Heart right ventricle (tissue), 16 donors: ENCODE data around the gene FTO. TPM values are rescaled to one million over a fixed set of nuclear protein-coding genes. Genes with fewer than 3 reads are reported as not detected.

Experiments used
- ATAC-seq, 8 donors: fragments of 200-7000 bp; cut with Tn5 transposase; one replicate each; pipeline ENCODE4 v1.9.1; 2020; ENCODE audit warnings: mild to moderate bottlenecking in 8 of 8, moderate library complexity in 8 of 8, moderate number of reproducible peaks in 1 of 8
- DNase-seq, 2 donors: peaks; one replicate each; pipeline ENCODE4 v3.0.0-alpha.2; 2020
- H3K27ac ChIP-seq, 10 donors: fragments of 200-600 bp; sonication (generic) in 2 of 10; one replicate each; pipeline versions ENCODE4 v1.5.0 to v1.8.0; 2020 to 2022; ENCODE audit warnings: mild to moderate bottlenecking in 3 of 10
- H3K27me3 ChIP-seq, 7 donors: fragments of 200-600 bp; one replicate each; pipeline ENCODE4 v1.8.0; 2021 to 2022; ENCODE audit warnings: mild to moderate bottlenecking in 2 of 7
- H3K36me3 ChIP-seq, 9 donors: fragments of 200-600 bp; sonication (generic) in 1 of 9; one replicate each; pipeline versions ENCODE4 v1.5.0 to v1.8.0; 2020 to 2022; ENCODE audit warnings: mild to moderate bottlenecking in 2 of 9
- H3K4me1 ChIP-seq, 9 donors: fragments of 200-600 bp; sonication (generic) in 1 of 9; one replicate each; pipeline versions ENCODE4 v1.5.0 to v1.8.0; 2020 to 2022; ENCODE audit warnings: mild to moderate bottlenecking in 4 of 9
- H3K4me3 ChIP-seq, 10 donors: fragments of 200-600 bp; sonication (generic) in 2 of 10; one replicate each; pipeline versions ENCODE4 v1.5.0 to v1.8.0; 2020 to 2022; ENCODE audit warnings: mild to moderate bottlenecking in 7 of 10, moderate library complexity in 2 of 10
- H3K9me3 ChIP-seq, 11 donors: fragments of 200-600 bp in 10 of 11; sonication (generic) in 2 of 11; one replicate each; pipeline versions ENCODE4 v1.5.0 to v1.8.0; 2013 to 2022; ENCODE audit warnings: mild to moderate bottlenecking in 2 of 11, control low read depth in 1 of 11, moderate library complexity in 1 of 11
- CTCF ChIP-seq, 9 donors: fragments of 200-600 bp; sonication (generic) in 2 of 9; IDR thresholded peaks; one replicate each; pipeline versions ENCODE4 v1.5.0 to v1.8.0; 2021 to 2022; ENCODE audit warnings: antibody characterized with exemption in 9 of 9, mild to moderate bottlenecking in 5 of 9, moderate library complexity in 1 of 9
- WGBS, 2 donors: extraction: QIAGEN DNeasy Blood & Tissue Kit; methylation state at CpG; one replicate each; pipeline ENCODE4 v1.1.7; 2013; ENCODE audit warnings: inconsistent platforms in 1 of 2; 5-methylcytosine and 5-hydroxymethylcytosine counted together
- intact Hi-C, 10 donors: fragments of 100-400 bp; cut with DNase I; formaldehyde crosslinking; loops; one replicate each; pipeline versions ENCODE4 v1.11.1 to v1.14.2; 2022
- polyA plus RNA-seq, 2 donors: library from polyadenylated mRNA; stranded (reverse); fragments of 200-250 nt; gene quantifications; one replicate each; pipeline ENCODE4 v1.2.3, GENCODE V29; 2013
- total RNA-seq, 10 donors: library from RNA; stranded (reverse); fragmentation: NEBNext Ultra II Directional in 3 of 10; extraction: Animal tissue kit (Norgen Biotek cat#: 25700) in 3 of 10; gene quantifications; one replicate each; pipeline versions ENCODE4 v1.2.1 to v1.2.4, GENCODE V29; 2021 to 2023
- donor health status: Arrhythmogenic right ventricular cardiomyopathy.
- donor health status: ischemic (EF 13 %, LVEDD 7.1; RV severe dilation, severe dysfunction).
- donor health status: healthy with polysubstance abuse.
- donor health status: DM: no; HTN: yes; CAD: no.
- donor health status: DM: no; HTN: no; CAD: no.
- donor health status: ischemic (EF 25% LVEDD 6.9; RV normal size, moderate dysfunction).
- donor health status: ischemic (EF 25% LVEDD 5.7; RV mildly dilated, moderate dysfunction).
- donor health status: healthy.
- donor health status: DM: yes; HTN: yes; CAD: no.
- donor health status: Ischemic cardiomyopathy.
- donor health status: ischemic (EF 35%, LVEDD 5.7; RV mildly dilated, moderate dysfunction).
- donor health status: nonischemic (EF 11% LVEDD 7.7; RV severe dilation, severe dysfunction).
- donor health status: DM: yes; HTN: yes; CAD: no.
- donor health status: PGD.
- donor health status: ischemic (EF 29% LVEDD 5.4; RV normal size, mild dysfunction).
- donor health status: nonischemic (EF 23%, LVEDD 6.1; RV moderate dilation, normal function).

Gene FTO
- total and polyA plus RNA-seq, 12 donors: 8.5 to 103 (median 90.0) TPM

- Histone ChIP-seq H3K27ac (peak overlapping the region in 1 of 10 donors; percentile 1), H3K9me3 (peaks cover 0 to 12% (median 0%) of the 10 kb centered on the region in 11 donors), H3K4me3 (no peak overlapping the region), H3K27me3 (no peaks in the 10 kb centered on the region), H3K4me1 (peaks cover 0 to 46% (median 27%) of the 10 kb centered on the region in 9 donors), H3K36me3 (no peaks in the 10 kb centered on the region)
- TF ChIP-seq CTCF (IDR thresholded peaks at IDR 0.05): no peak
- WGBS, 2 donors: 35 to 40% methylated on average over 3 of the region's 3 CpGs
- DNase-seq: no peak
- intact Hi-C loops: no loop called here
- ATAC-seq: peak in 4 of 8 donors; percentile 25 to 77 (median 52)
Measured at GRCh38 chr16:53745086-53745485, 41.1 kb downstream of the FTO start.

- Histone ChIP-seq H3K4me3 (no peak overlapping the region), H3K9me3 (peaks cover 0 to 12% (median 0%) of the 10 kb centered on the region in 11 donors), H3K27me3 (no peaks in the 10 kb centered on the region), H3K27ac (no peak overlapping the region), H3K4me1 (peaks cover 0 to 39% (median 27%) of the 10 kb centered on the region in 9 donors), H3K36me3 (no peaks in the 10 kb centered on the region)
- ATAC-seq: peak in 1 of 8 donors; percentile 18
- TF ChIP-seq CTCF (IDR thresholded peaks at IDR 0.05): no peak
- 78 to 80% methylated on average over 4 of the region's 4 CpGs for WGBS, 2 donors
- DNase-seq: no peak
- intact Hi-C loops: no loop called here
Measured at GRCh38 chr16:53745753-53746266, 41.9 kb downstream of the FTO start.

- 63 to 68% methylated on average over 1 of the region's 1 CpG for WGBS, 2 donors
- Histone ChIP-seq H3K27ac (no peak overlapping the region), H3K4me1 (peaks cover 0 to 29% (median 24%) of the 10 kb centered on the region in 9 donors), H3K9me3 (peaks cover 0 to 11% (median 0%) of the 10 kb centered on the region in 11 donors), H3K4me3 (no peak overlapping the region), H3K27me3 (no peaks in the 10 kb centered on the region), H3K36me3 (no peaks in the 10 kb centered on the region)
- intact Hi-C loops: no loop called here
- TF ChIP-seq CTCF (IDR thresholded peaks at IDR 0.05): no peak
- DNase-seq (no peak), ATAC-seq (no peak)
Measured at GRCh38 chr16:53752560-53752959, 48.6 kb downstream of the FTO start.

- H3K27me3 ChIP-seq: no peaks in the 10 kb centered on the region
- intact Hi-C loops: no loop called here
- H3K36me3 ChIP-seq: no peaks in the 10 kb centered on the region
- H3K4me3 ChIP-seq: no peak overlapping the region
- no peak overlapping the region for H3K27ac ChIP-seq
- TF ChIP-seq CTCF (IDR thresholded peaks at IDR 0.05): no peak
- DNase-seq (no peak), ATAC-seq (no peak)
- peaks cover 0 to 4% (median 0%) of the 10 kb centered on the region in 11 donors for H3K9me3 ChIP-seq
- 72 to 80% methylated on average over 1 of the region's 1 CpG for WGBS, 2 donors
- peaks cover 0 to 29% (median 24%) of the 10 kb centered on the region in 9 donors for H3K4me1 ChIP-seq
Measured at GRCh38 chr16:53753431-53753830, 49.5 kb downstream of the FTO start.
